Activated T-helper 1 cell treated with anti-CD3 and anti-CD28 coated beads, Interleukin-2, amount 50 U/mL, for 16 hours (primary cell): ENCODE measurements around the gene ARHGAP26.

Experiments
- DNase-seq, 2 donors: peaks; one replicate each; pipeline ENCODE4 v3.0.0-alpha.2; 2020; ENCODE audit warnings: low read depth in 1 of 2, low spot score in 1 of 2

ARHGAP26 gene, protein sequence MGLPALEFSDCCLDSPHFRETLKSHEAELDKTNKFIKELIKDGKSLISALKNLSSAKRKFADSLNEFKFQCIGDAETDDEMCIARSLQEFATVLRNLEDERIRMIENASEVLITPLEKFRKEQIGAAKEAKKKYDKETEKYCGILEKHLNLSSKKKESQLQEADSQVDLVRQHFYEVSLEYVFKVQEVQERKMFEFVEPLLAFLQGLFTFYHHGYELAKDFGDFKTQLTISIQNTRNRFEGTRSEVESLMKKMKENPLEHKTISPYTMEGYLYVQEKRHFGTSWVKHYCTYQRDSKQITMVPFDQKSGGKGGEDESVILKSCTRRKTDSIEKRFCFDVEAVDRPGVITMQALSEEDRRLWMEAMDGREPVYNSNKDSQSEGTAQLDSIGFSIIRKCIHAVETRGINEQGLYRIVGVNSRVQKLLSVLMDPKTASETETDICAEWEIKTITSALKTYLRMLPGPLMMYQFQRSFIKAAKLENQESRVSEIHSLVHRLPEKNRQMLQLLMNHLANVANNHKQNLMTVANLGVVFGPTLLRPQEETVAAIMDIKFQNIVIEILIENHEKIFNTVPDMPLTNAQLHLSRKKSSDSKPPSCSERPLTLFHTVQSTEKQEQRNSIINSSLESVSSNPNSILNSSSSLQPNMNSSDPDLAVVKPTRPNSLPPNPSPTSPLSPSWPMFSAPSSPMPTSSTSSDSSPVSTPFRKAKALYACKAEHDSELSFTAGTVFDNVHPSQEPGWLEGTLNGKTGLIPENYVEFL

DNA sequence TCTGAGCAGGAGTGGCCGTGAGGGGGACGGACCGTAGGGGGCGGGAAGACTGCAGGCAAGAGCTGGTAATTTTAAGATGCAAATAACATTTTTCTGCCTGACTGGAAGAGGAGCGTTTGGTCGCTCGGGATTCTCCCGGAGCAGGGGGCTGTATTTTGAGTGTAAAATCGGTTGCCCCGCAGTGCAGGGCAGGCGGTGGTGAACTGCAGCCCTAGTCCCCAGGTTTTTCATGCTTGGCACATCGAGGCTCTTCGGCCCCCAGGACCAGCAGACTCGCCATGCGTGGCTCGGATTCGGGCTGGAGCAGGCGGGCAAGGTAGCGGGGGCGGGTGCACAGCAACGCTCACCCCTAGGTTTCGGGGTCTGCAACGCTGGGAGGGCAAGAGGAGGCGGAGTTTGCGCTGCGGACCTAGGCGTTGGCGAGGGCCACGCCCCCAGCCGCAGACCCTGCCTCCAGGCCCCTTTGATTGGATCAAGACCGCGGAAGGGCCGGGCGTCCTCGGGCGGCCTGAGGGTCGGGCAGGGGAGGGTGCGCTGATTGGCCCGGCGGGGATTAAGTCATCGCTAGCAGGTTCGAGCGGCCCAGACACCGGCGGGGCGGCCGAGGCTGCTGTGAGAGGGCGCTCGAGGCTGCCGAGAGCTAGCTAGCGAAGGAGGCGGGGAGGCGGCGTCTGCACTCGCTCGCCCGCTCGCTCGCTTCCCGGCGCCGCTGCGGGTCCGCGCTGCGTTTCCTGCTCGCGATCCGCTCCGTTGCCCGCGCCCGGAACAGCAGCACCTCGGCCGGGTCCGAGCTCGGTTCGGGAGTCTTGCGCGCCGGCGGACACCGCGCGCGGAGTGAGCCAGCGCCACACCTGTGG lies at the start of gene ARHGAP26:
ARHGAP26 (plus strand) TSS at position 585 of the 857 bp plus-strand sequence. CDS start 385 bp downstream, outside the sequence.
- DNase-seq: peak; percentile 82 to 90

DNA sequence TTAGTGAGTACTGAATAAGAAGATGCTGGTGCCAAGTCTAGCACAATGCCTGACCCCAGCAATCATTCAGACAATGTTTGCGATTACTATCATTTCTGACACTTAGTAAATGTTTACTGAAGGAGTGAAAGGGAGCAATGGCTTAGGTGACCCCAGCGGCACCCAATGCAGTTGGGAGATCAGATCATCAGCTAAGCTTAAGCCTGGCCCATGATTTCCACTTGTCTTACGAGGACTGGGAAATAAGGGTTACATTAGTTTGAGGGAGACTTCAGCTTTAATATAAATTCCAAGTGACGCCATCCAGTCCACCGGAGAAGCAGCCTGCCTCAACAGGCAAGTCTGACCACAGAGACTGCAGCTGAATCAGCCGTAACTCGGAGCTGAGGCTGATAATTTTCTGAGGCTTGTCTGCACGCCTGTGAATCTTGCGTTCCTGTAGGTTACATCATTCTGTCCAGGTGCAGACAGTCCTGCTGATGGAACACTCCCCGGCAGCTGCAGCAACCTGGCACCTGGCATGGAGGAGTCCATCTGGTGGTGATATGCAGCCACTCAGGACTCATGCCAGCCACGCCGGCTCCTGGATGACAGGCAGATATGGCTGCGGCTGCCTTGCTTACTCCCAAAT lies 49.4 kb upstream of the ARHGAP26 start:
- DNase-seq: no peak

DNA sequence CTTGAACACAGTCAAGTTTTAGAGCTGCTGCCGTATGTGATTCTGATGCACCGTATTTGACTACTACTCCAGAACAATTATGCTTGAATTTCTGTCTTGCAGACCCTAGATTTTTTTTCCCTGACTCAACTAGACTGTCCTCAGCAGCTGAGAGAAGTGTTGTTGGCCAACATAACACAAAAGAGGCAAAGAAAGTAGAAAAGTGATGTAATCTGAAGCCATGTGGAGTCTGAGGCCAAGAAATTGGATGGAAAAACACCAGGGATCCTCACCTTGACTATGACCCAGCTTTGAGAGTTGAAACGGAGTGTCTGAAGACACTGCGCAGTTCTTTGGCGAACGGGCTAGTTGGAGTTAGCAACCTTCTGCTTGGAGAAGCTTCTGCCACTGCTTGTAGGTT lies 48.0 kb upstream of the ARHGAP26 start:
- no peak for DNase-seq

DNA sequence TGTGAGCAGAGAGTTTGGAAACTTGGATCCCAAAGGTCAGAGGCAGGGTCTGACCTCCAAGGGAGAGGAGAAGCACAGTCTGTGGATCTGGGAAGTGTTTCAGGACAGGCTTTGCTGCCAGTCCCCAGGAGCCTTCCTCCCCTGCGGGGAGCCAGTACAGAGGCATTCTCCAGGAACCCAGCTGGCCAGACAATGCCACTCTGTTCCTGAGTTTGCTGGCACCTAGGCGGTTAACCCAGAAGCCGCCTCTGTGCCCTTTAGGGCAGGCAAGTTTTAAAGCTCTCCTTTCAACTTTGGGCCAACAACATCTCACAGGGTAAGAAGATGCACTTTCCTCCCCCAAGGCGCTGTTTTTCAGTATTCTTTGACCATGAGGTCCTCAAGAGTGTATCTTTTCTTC lies 47.3 kb upstream of the ARHGAP26 start:
- DNase-seq: no peak

DNA sequence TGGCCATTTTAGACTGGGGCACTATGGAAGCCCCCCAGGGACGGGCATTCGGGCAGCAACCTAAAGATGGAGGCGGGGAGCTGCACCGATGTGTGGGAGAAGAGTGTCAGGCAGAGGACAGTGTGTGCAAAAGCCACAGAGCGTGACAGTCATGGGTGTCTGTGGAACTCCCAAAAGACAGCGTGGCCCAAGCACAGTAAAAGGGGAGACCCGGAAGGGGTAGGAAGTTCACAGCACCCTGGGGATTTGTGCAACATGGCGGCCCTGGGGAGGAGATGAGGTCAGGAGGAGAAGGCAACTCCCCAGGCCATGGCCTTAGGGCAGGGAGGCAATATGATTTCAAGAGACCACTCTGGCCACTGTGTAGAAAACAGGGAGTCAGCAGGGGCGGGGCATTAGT lies 45.4 kb upstream of the ARHGAP26 start:
- DNase-seq: no peak

DNA sequence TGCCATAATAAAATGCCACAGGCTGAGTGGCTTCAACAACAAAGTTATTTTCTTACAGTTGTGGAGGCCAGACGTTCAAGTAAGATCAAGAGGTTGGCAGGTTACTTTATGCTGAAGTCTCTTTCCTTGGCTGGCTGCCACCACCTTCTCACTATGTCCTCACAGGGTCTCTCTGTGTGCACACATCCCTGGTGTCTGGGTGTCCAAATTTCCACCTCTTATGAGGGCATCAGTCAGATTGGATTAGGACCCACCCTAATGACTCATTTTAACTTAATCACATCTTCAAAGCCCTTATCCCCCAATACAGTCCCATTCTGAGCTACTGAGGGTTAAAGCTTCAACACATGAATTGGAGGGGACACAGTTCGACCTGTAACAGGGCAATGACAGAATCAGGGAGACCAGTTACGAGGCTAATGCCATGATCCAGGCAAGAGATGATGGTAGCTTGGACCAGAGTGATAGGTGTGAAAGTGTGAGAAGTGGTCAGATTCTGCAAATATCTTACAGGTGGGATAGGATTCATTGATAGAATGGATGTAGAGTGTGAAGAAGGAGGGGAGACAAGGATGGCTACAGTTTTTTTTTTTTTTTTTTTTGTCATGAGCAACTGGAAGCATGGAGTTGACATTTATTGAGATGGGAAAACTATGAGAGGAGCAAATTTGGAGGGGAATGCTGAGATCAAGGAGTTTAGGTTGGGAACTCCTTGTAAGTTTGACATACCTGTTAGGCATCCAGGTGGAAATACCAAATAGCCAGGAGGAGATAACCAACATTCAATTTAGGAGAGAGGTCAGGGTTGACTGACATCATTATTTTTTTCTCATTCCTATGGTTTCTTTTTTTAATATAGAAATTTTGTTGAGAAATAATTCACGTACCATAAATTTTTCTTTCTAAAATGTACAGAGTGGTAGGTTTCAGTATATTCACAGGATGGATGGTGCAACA lies 44.7 kb upstream of the ARHGAP26 start:
- DNase-seq: no peak

DNA sequence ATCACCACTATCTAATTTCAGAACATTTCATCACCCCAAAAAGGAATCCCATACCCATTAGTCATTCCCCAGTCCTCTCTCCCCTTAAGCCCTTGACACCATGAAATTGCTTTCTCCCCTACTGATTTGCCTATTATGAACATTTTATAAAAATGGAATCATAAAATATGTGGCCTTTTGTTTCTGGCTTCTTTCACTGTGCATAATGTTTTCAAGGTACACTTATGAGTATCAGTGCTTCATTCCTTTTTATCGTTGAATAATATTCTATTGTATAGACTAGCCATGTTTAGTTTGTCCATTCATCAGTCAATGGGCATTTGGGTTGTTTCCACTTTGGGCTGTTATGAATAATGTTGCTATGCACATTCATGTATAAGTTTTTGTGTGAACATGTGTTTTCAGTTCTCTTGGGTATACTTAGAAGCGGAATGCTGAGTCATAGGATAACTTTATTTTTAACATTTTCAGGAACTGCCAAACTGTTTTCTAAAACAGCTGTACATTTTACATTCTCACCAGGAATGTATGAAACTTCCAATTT lies 43.9 kb upstream of the ARHGAP26 start:
- DNase-seq: no peak

DNA sequence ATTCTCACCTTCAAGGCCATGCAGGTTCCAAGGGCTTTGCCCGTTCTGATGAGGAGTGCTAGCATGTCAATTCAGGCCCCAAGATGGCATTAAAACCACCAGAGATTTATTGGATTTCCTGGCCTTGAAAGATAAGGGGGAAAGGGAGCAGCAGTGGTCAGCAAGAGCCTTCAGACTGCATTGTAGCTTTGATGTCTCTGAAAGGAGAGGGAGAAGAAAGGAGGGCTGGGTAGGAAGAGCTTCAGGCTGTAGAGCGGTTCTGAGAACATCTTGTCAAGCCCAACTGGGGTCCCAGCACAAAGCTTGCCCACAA lies 42.5 kb upstream of the ARHGAP26 start:
- DNase-seq: no peak

DNA sequence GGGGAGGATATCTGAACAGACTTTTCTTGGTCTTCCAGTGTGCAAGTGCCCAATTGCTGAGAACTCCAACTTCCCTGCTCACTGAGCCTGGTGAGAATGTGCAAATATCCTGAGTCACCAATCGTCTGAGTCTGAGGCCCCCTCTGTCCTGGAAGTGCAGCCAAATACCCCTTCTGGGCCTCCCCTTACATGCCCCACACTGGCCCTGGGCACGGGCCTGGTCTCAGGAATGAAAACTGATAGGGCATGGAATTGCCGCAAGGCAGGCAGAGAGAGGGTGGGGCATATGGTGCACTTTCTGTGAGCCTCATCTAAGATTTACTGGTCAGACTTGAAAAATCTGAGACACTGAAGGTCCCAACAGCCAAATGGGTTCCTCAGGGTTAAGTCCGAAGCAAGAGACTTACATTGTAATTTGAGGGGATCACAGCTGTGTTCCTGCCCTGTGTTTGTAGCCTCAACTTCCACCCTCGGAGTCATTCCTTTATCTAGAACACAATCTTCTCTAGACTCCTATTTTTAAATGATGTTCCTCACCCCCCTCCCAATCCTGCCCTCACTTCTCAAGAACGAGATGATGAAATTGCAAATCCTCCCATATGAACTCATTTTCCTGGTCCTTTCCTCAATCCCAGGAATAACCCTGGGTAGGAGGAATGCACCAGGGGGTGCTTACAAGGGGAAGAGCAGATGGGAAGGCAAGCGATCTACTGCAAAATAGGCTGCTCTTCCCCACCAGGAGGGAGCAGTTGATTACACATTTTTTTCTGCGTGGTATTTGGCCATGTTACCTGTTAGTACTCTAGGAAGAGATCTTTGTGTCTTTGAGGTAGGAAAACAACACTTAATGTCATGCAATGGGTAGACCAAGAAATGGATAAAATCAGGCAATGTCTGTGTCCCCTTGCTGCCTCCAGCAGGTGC lies 34.6 kb upstream of the ARHGAP26 start:
- DNase-seq: no peak

DNA sequence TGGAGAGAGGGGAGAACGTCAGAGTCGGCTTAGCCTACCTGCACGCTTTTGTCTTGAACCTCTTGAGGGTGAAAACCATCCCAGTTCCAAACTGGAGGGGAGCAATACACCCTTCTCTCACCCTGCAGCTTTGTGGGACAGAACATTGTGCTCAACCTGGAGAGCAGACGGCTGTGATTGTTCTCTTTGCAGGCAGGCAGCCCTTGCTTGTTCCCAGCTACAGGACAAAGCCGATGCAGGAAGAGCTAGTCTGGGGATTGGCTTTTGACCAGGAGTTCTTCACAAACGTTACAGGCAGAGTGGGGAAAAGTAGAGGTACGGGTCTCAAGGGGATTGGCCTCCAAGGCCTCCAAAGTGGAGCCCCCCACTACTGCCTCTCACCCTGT lies 33.9 kb upstream of the ARHGAP26 start:
- no peak for DNase-seq

DNA sequence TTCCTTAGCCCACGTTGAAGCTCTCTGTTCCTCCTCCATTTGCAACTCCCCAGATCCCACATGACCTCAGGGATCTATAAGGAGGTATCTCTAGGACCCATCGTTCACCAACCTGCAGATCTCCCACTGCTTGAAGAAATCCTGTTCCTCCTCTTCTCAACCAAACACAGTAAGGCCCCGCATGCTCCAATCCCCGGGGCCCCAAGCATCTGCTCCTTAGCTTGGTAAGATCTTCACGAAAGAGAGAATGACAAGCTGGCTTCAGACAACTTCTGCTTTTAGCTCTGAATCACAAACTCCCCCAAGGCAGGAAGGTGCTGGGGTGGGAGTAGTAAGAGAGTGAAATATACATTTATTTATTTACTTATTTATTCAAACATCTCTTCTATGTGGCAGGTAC lies 33.0 kb upstream of the ARHGAP26 start:
- DNase-seq: no peak

DNA sequence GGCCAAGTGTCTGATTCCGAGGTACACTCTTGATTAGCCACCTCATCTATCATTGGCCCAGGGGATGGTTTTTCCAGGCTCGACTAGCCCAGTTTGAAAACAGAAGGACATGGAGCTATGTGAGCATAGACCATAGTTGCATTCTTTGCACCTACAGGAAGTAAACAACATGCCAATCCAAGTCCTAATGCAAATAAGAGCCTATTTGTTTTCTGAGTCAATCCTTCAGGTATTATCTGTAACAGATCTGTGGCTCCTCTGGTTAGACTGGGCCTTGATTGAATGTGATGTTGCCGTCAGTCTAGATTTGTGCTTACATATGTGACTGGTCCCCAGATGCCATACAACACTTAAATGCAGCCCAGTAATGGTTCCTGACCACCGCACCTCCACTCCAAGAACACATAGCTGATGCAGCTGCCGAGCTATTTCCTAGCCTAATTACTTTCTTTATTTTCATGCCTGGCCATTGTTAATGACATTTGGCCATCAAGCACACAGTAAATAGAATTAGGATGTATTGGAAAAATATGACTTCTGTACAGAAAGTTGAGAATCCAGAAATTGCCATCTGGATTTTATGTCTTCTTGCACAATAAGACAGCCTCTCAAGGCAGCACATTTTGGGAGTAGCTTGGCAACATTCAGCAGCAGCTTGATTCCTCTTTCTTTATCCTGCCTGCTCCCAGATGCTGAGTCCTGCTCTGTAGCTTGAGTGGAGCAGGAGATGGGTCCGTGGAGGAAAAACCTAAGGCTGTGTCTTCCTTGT lies 29.5 kb upstream of the ARHGAP26 start:
- DNase-seq: no peak

DNA sequence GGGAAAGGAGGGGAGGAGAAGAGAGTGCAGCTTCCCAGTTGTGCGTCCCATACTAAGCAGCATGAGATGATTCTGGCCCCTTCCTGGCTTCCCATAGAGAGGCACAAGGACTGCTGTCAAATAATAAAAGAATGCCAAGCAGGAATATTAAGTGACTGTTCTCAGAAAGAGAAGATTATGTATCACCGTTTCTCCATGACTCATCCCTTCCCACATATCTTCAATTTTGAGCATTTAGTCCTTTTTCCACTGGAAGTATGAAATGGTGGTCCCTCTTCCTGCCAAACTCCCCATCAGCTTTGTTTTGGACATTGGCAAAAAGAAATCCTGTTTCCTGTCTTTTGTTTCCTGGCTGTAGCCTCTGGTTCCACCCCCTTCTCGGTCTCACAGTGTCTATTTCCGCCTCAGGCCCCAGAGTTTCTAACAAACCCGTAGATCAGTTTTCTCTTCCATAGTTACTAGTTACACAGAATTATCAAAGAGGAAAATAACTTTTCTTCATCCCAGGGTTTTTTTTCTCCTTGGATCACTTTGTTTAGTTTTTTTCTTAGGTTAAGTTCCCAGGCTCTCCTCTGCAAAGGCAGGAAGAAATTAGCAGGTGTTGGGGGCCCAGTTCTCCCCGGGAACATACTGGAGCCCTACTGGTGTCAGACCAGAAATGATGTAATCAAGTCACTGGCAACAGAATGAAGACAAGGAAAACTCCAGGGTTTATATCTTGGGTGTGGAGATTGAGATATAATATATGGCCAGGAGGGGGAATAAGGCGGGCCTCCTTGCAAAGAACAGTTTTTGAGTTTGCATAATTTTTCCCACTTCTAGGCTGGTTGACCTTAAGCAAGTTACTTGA lies 26.4 kb upstream of the ARHGAP26 start:
- DNase-seq: no peak

DNA sequence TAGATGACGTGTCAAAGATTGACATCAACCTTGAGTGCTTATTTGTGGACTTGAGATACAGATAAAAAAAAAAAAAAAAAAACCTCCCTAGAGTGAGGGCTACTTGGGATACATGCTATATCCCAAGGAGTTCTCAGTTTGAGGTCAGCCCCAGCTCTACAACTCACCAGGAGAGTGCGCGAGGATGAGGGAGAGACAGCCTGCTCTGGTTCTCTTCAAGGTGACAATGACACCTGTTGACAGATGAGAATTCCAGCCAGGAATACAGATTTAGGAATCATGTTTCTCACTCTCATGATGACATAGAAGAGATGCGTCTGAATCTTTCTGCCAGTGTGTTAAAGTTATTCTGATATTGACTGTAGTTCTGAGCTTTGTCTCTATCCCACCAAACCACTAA lies 24.9 kb upstream of the ARHGAP26 start:
- no peak for DNase-seq

DNA sequence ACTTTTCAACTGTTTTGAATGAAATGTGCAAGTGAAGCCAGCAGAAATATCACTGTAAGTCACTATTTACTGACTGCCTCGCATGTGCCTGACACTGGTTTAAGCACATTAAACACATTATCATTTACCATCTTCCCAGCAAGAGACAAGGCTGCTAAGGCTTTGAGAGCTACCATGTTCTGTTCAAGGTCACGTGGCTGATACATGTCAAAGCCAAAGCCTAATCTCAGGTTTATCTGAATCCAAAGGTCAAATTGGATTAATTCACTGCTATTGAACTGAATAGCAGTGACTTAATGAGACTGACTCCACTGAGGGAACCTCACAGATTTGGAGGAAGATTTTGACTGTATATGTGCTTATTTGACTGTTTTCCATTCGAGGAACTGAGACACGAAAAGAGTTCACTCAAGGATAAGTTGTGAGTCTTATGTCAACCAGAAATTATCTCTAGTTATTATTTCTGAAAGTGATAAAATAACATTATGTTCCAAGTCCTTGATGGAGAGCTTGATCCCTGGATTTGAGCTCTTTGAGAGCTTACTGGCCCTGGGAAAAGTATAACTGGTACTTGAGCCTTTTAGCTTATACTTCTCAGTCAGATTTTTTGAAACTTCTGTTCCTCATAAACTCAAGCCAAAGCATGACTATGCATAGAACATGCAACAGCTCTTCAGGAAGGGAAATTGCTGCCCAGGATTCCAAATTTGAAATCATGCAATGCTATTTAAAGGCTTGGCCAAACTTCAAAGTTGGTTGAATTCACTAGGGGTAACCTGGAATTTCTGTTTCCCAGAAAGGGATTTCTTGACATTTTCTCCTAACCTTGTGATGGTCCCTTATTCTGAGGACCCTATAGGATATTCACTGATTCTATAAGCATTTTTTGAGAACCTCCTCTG lies 23.4 kb upstream of the ARHGAP26 start:
- no peak for DNase-seq

DNA sequence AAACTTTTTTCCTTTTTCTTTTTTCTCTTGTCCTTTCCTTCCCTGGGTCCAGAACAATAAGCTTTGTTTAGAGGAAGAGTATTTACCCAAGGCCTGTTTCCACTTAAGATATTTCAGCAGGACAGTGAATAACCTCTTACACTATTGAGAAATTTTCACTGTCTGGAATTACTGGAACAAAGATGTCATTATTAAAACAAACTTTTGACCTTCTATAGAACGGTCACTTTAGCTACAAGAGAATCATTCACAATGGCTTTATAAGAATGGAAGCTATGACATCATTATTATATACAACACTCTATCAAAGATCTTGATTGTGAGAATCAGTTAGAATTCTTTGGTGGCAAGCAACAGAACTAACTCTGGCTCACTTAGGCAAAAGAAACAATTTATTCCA lies 22.0 kb upstream of the ARHGAP26 start:
- no peak for DNase-seq
